GM19468 (cell line): ENCODE results near the gene ALPG.
"Not testable (repeated sequence)": the region's sequence is repeated elsewhere in the genome, so short reads cannot be mapped to it uniquely, and the experiment has no call there.

Source experiments
- ATAC-seq: cut with Tn5 transposase; IDR thresholded peaks from one replicate; pipeline ENCODE4 v1.9.1; 2021; ENCODE audit warnings: mild to moderate bottlenecking, moderate library complexity, moderate number of reproducible peaks; ENCODE audit not compliant: unreplicated experiment; ENCODE audit errors: extremely low read depth

Gene ALPG

DNA sequence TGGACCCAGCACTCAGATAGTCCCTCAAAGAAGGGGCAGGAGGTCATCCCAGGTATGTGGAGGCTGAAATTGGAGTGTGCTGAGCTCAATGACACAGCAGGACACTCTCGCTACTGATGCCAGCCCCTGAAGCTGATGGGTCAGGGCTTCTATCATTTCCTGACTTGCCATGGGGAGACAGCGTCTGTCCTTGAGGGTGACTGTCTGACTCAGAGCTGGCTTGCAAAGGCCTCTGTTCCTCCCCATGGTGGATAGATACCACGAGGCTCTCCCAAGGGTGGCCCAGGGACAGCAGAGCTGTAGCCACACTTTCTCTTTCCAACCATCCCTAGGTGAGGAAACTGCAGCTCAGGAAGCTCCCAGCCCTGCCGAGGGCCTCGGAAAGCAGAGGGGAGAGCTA lies 10.8 kb downstream of the ALPG start:
- ATAC-seq, result no peak

- no peak for ATAC-seq
These were observed 11.4 kb downstream of the ALPG start for GRCh38 chr2:232418056-232418455.

DNA sequence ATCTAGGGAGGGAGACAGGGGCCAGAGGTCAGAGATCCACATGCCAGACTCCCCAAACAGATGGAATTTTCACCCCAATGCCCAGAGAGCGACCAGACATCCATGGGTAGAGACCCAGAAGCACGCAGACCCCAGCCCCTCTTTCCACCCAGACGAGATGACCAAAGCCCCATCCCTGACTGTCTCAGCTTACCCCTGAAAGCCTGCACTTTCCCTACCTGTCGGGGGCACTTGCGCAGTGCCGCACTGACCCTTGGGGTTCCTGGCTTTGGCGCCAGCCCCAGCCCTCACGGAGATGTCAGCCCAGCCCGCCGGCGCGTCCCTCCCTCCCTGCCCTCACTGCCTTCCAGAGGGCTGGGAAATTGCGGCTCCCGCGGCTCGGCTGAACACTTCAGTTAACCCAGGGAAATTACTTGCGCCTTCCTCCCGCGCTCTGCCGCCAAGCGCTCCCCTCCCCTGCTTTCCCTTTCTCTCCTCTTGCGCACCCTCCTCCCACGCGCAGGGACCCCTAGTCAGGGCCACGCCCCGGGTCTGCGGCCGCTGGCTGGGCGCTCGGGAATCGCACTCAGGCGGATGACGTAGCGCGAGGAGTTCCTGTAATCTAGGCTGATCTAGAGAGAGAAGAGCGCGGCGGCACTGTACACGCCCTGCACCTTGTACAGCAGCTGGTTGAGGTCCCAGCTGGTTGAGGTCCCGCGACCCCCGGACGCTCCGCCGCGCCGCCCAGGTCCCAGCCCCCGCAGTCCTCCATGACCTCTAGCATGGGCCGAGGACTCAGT lies 12.0 kb downstream of the ALPG start:
- ATAC-seq, result no peak

DNA sequence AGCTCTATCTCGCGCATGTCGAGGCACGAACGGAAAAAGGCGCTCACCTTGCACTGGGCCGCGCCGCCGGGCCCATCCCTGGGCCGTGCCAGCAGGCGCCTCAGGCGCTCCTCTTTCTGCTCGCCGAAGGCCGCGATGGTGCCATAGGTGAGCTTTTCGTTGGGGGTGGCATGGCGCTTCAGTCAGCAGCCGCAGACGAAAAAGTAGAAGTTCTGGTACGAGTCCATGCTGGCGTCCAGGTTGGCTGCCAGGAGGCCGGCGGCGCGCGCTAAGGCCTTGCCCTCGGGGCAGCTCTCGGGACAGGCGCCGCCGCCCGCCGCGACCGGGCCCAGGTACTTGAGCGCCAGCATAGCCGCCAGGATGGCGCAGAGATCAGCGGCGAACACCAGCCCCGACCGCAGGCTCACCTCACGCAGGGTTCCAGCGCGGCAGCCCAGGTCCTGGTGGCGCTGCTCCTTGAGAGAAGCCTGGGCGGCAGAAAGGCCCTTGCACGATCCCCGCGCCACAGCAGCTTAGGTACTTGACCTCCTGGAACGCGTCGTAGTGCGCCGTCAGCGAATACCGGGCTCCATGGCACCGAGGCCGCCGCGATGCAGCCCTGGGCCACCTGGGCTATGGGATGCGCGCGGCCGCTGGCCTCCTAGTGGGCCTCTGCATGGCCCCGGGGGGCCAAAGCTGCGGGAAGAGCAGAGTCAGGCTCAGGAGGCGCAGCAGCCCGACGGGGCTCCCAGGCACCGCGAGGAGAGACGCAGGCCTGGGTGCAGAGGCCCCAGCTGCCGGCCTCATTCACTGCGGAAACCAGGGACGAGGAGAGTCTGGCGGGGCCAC lies 12.8 kb downstream of the ALPG start:
- no peak for ATAC-seq

GRCh38 chr2:232420073-232420454 lies 13.4 kb downstream of the ALPG start:
- ATAC-seq, result no peak

- ATAC-seq, result no peak
These were observed 14.0 kb downstream of the ALPG start for GRCh38 chr2:232420463-232421188.

- ATAC-seq, result no peak
These were observed 14.6 kb downstream of the ALPG start for GRCh38 chr2:232421189-232421785.

GRCh38 chr2:232422051-232422450 lies 15.4 kb downstream of the ALPG start:
- ATAC-seq, result no peak

DNA sequence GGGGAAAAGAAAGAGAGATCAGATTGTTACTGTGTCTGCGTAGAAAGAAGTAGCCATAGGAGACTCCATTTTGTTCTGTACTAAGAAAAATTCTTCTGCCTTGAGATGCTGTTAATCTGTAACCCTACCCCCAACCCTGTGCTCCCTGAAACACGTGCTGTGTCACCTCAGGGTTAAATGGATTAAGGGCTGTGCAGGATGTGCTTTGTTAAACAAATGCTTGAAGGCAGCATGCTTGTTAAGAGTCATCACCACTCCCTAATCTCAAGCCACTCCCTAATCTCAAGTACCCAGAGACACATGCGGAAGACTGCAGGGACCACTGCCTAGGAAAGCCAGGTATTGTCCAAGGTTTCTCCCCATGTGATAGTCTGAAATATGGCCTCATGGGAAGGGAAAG lies 16.4 kb downstream of the ALPG start:
- ATAC-seq, result not testable (repeated sequence)

DNA sequence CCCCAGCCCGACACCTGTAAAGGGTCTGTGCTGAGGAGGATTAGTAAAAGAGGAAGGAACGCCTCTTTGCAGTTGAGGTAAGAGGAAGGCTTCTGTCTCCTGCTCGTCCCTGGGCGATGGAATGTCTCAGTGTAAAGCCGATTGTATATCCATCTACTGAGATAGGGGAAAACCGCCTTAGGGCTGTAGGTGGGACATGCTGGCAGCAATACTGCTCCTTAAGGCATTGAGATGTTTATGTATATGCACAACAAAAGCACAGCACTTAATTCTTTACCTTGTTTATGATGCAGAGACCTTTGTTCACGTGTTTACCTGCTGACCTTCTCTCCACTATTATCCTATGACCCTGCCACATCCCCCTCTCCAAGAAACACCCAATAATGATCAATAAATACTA lies 16.8 kb downstream of the ALPG start:
- ATAC-seq, result not testable (repeated sequence)

- no peak for ATAC-seq
These were observed 25.3 kb downstream of the ALPG start for GRCh38 chr2:232431705-232432590.

GRCh38 chr2:232432598-232433184 lies 26.0 kb downstream of the ALPG start:
- no peak for ATAC-seq

DNA sequence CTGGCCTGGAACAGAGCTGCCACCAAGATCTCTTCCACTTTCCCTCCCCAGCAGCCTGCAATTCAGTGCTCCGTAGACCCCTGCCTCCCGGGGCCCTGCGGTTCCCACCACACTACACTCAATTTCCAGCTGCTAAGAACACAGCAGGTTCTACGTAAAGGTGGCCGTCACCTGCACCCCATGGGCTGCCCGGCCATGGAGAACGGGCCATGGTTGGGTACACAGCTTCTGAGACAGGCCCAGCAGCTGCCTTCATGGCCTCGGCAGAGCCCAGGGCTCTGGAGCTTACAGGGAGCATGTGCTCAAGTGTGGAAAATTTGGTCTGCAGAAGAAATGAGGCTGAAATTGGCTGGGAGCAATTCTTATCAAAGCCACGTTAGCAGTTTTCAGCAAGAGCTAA lies 27.0 kb downstream of the ALPG start:
- not testable (repeated sequence) for ATAC-seq

DNA sequence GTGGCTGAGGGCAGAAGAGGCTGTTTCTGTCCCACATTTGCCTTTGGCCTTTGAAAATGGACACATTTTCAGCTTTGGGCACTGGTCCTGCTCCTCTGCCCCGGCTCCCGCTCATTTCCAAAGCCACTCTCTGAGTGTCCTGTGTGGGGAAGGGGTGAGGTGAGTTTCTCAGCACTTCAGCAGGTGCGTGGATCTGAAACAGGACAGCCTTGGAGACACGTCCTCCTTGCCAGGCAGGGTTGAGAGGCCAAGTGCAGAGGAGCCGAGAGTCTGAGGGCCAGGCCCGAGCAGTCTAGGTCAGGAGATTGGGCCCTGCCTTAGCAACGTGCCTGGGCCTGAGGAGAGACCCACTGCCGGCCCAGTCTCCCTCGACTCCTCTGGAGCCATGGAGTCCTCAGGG lies 27.4 kb downstream of the ALPG start:
- ATAC-seq, result no peak

DNA sequence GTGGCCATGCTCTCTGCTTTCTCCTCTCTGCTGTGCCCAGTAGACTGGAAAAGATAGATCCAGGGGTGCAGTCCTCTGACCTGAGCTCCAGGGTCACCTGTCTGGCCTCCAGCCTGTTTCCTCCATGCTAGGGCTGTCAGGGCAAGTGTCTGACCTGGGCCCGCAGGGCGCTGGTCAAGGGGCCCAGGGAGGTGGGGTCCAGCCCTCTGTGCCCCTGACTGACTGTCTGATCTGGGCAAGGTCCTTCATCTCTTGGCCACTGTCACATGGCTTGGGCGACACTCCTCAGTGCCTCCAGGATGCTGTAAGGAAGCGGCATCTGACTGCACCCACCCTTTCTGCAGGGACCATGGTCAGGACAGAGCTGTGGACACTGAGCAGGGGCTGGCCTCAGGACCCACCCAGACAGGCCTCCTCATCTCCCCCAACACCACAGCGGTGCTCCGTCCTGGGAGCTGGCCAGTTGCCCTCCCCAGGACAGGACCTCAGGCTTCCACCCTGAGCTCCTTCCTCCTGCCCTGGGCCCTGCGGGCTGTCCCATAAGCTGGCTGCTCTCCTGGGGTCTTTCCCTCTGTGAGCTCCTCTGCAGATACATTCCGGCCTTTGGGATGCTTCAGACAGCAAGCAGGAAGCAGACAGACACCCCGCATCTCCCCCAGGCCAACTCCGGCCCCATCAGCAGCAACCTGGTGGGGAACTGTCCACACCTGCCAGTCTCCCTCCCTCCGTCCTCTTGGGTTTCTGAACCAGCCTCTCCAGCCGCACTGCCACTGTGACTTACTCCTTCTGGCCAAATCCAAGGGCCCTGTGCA lies 28.1 kb downstream of the ALPG start:
- no peak for ATAC-seq

GRCh38 chr2:232435375-232435648 lies 28.7 kb downstream of the ALPG start:
- ATAC-seq, result no peak

DNA sequence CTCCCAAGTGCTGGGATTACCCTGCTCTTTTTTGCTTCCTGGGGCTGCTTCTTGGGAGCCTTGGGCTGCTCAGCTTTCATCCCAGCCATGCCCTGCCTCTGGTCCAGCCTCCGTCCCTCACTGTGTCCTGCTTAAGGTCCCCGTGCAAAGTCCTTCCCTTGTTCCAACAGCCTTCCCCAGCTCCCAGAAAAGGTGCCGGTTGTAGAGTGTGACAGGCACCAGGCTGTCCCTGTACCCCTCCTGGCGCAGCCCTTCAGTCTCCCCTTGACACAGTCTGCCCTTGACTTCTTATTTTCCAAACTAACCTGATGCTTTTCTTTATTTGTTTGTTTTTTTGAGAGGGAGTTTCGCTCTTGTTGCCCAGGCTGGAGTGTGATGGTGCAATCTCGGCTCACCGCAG lies 29.2 kb downstream of the ALPG start:
- ATAC-seq, result no peak

DNA sequence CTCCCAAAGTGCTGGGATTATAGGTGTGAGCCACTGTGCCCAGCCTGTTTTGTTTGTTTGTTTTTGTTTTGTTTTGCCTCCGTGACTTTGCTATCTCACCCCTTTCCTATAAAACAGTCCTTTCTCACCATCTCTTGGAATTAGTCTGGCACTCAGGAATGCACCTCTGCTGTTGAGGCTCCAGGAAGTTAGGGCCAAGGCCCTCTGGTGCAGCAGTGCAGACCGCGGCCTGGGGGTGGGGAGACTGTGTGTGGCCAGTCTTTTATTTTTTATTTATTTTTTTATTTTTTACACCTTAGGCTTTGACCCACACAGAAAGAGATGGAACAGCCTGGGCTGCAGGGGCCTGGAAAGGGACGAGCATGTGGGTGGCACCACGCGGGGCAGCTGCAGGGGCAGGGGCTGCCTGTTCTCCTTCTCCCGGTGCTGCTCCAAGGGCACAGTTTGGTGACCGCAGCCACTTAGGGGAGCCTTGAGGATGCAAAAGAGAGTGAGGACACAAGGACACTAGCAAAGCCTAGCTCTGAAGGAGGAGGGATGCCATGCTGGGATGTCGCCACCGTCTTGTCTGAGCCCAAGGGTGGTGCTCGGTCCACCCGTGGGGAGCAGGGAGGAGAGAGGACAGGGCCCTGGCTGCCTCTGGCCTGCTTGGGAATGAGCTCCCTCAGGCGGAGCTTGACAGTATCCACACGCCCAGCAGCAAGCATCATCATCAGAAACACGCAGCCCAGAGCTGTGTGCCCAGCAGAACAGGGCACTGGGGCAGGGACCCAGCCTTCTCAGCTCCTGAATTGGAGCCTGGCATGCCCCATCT lies 29.9 kb downstream of the ALPG start:
- ATAC-seq, result no peak
